ENCODE results near the gene ABCA12. TPM values are rescaled to one million over a fixed set of nuclear protein-coding genes. Genes with fewer than 3 reads are reported as not detected.

Gene ABCA12
- total and polyA plus RNA-seq, 5 donors = not detected

GRCh38 chr2:214934006-214934405 lies 204.4 kb downstream of the ABCA12 start:
- Histone ChIP-seq H3K27ac (ENCODE audit: low read length) (no peak overlapping the region), H3K27me3 (ENCODE audit: control insufficient read depth, insufficient read depth) (no peaks in the 10 kb centered on the region), H3K4me3 (ENCODE audit: low read length) (no peak overlapping the region), H3K9me3 (ENCODE audit: control insufficient read depth, low read length) (no peaks in the 10 kb centered on the region), H3K4me1 (ENCODE audit: control insufficient read depth, insufficient read depth, low read length) (no peaks in the 10 kb centered on the region)
- intact Hi-C loops (cut with DNase I) = no loop called here
- no peak for ATAC-seq
- 84% methylated on average over 4 of the region's 4 CpGs for WGBS
- no peak for DNase-seq

- no peaks in the 10 kb centered on the region for H3K4me1 ChIP-seq (ENCODE audit: control insufficient read depth, insufficient read depth, low read length)
- intact Hi-C loops (cut with DNase I) = no loop called here
- DNase-seq = no peak
- no peaks in the 10 kb centered on the region for H3K27me3 ChIP-seq (ENCODE audit: control insufficient read depth, insufficient read depth)
- H3K27ac ChIP-seq (ENCODE audit: low read length) = no peak overlapping the region
- no peaks in the 10 kb centered on the region for H3K9me3 ChIP-seq (ENCODE audit: control insufficient read depth, low read length)
- no peak overlapping the region for H3K4me3 ChIP-seq (ENCODE audit: low read length)
- 31% methylated on average over 6 of the region's 6 CpGs for WGBS
- no peak for ATAC-seq
These were observed 233.8 kb downstream of the ABCA12 start for GRCh38 chr2:214904634-214905033.

GRCh38 chr2:214904176-214904575 lies 234.2 kb downstream of the ABCA12 start:
- Histone ChIP-seq H3K4me1 (ENCODE audit: control insufficient read depth, insufficient read depth, low read length) (no peaks in the 10 kb centered on the region), H3K27me3 (ENCODE audit: control insufficient read depth, insufficient read depth) (no peaks in the 10 kb centered on the region), H3K9me3 (ENCODE audit: control insufficient read depth, low read length) (no peaks in the 10 kb centered on the region), H3K4me3 (ENCODE audit: low read length) (no peak overlapping the region), H3K27ac (ENCODE audit: low read length) (no peak overlapping the region)
- intact Hi-C loops (cut with DNase I) = no loop called here
- DNase-seq (no peak), ATAC-seq (no peak)
- 68% methylated on average over 1 of the region's 1 CpG for WGBS

- no peaks in the 10 kb centered on the region for H3K4me1 ChIP-seq (ENCODE audit: control insufficient read depth, insufficient read depth, low read length)
- ATAC-seq (no peak), DNase-seq (no peak)
- 79% methylated on average over 5 of the region's 5 CpGs for WGBS
- H3K4me3 ChIP-seq (ENCODE audit: low read length) = no peak overlapping the region
- intact Hi-C loops (cut with DNase I) = no loop called here
- no peaks in the 10 kb centered on the region for H3K27me3 ChIP-seq (ENCODE audit: control insufficient read depth, insufficient read depth)
- no peak overlapping the region for H3K27ac ChIP-seq (ENCODE audit: low read length)
- no peaks in the 10 kb centered on the region for H3K9me3 ChIP-seq (ENCODE audit: control insufficient read depth, low read length)
These were observed 236.1 kb downstream of the ABCA12 start for GRCh38 chr2:214902286-214902685.

GRCh38 chr2:214899751-214900150 lies 238.7 kb downstream of the ABCA12 start:
- intact Hi-C loops (cut with DNase I) = no loop called here
- H3K9me3 ChIP-seq (ENCODE audit: control insufficient read depth, low read length) = no peaks in the 10 kb centered on the region
- no peaks in the 10 kb centered on the region for H3K27me3 ChIP-seq (ENCODE audit: control insufficient read depth, insufficient read depth)
- DNase-seq (no peak), ATAC-seq (no peak)
- no peak overlapping the region for H3K27ac ChIP-seq (ENCODE audit: low read length)
- H3K4me3 ChIP-seq (ENCODE audit: low read length) = no peak overlapping the region
- 87% methylated on average over 4 of the region's 4 CpGs for WGBS
- no peaks in the 10 kb centered on the region for H3K4me1 ChIP-seq (ENCODE audit: control insufficient read depth, insufficient read depth, low read length)

DNA sequence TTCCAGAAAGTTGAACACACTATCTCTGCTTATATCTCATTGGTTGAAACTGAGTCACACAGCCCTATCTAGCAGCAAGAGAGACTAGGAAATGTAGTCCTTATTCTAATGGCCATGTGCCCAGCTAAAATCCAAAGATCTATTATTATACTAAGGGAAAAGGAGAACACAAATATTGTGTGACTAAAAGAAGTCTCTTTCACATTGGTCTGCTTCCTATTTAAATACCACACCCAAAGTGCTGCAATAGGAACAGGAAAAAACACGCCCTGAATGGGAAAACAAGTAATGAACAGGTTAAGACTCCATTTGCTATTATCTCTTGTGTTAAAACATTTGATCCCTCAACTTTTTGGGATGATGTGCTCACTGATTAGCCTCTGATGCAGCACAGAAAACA lies 242.2 kb downstream of the ABCA12 start:
- ATAC-seq (no peak), DNase-seq (no peak)
- Histone ChIP-seq H3K9me3 (ENCODE audit: control insufficient read depth, low read length) (no peaks in the 10 kb centered on the region), H3K4me3 (ENCODE audit: low read length) (no peak overlapping the region), H3K27ac (ENCODE audit: low read length) (no peak overlapping the region), H3K4me1 (ENCODE audit: control insufficient read depth, insufficient read depth, low read length) (no peaks in the 10 kb centered on the region), H3K27me3 (ENCODE audit: control insufficient read depth, insufficient read depth) (no peaks in the 10 kb centered on the region)
- intact Hi-C loops (cut with DNase I) = no loop called here
- 81% methylated on average over 1 of the region's 1 CpG for WGBS

DNA sequence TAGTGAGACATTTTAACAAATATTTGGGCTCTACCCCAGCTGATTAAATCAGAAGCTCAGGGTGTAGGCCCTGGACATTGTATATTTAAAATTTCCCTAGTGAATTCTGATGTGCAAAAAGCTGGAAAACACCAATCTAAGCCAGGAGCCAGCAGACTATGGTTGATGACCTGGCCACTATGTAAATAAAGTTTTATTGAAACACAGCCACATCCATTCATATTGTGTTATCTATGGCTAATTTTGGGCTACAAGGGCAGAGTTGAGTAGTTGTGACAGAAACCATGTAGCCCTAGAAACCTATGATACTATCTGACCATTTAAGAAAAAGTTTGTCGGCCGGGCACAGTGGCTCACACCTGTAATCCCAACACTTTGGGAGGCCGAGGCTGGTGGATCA lies 243.0 kb downstream of the ABCA12 start:
- H3K9me3 ChIP-seq (ENCODE audit: control insufficient read depth, low read length) = no peaks in the 10 kb centered on the region

GRCh38 chr2:214889301-214889700 lies 249.1 kb downstream of the ABCA12 start:
- WGBS = 70% methylated on average over 2 of the region's 2 CpGs
- Histone ChIP-seq H3K9me3 (ENCODE audit: control insufficient read depth, low read length) (no peaks in the 10 kb centered on the region), H3K4me1 (ENCODE audit: control insufficient read depth, insufficient read depth, low read length) (no peaks in the 10 kb centered on the region), H3K27me3 (ENCODE audit: control insufficient read depth, insufficient read depth) (no peaks in the 10 kb centered on the region), H3K4me3 (ENCODE audit: low read length) (no peak overlapping the region), H3K27ac (ENCODE audit: low read length) (no peak overlapping the region)
- ATAC-seq = no peak
- DNase-seq = no peak
- intact Hi-C loops (cut with DNase I) = no loop called here

More for the DNA sequence above, 243.0 kb downstream of the ABCA12 start:
- H3K4me3 ChIP-seq (ENCODE audit: low read length) = no peak overlapping the region
- WGBS = 97% methylated on average over 3 of the region's 3 CpGs
- DNase-seq (no peak), ATAC-seq (no peak)
- intact Hi-C loops (cut with DNase I) = no loop called here
- no peak overlapping the region for H3K27ac ChIP-seq (ENCODE audit: low read length)
- H3K4me1 ChIP-seq (ENCODE audit: control insufficient read depth, insufficient read depth, low read length) = no peaks in the 10 kb centered on the region
- H3K27me3 ChIP-seq (ENCODE audit: control insufficient read depth, insufficient read depth) = no peaks in the 10 kb centered on the region

GRCh38 chr2:214881647-214882202 lies 256.7 kb downstream of the ABCA12 start:
- no peak overlapping the region for H3K4me3 ChIP-seq (ENCODE audit: low read length)
- H3K27me3 ChIP-seq (ENCODE audit: control insufficient read depth, insufficient read depth) = no peaks in the 10 kb centered on the region
- intact Hi-C loops (cut with DNase I) = no loop called here
- H3K4me1 ChIP-seq (ENCODE audit: control insufficient read depth, insufficient read depth, low read length) = no peaks in the 10 kb centered on the region
- DNase-seq = no peak
- H3K9me3 ChIP-seq (ENCODE audit: control insufficient read depth, low read length) = no peaks in the 10 kb centered on the region
- ATAC-seq = no peak
- no peak overlapping the region for H3K27ac ChIP-seq (ENCODE audit: low read length)
- WGBS = 81% methylated on average over 6 of the region's 6 CpGs

Other genes with a start within 250 kb of the ABCA12 start
- 10 to 100 TPM; 43.8 to 47.6 (median 45.4) TPM for gene ATIC, start 173.4 kb upstream of the ABCA12 start, total RNA-seq
- 63.6 TPM for gene ATIC, start 173.4 kb upstream of the ABCA12 start, polyA plus RNA-seq

Data from right cardiac atrium (tissue), 5 donors.